Measurements from ENCODE around the gene NOTCH1.

NOTCH1 gene

GRCh38 chr9:136492978-136493522 is 52.8 kb downstream of the NOTCH1 start:
- H3K9me3 ChIP-seq (ENCODE audit: insufficient read depth, low read depth, low read length) = no peaks in the 10 kb centered on the region
- H2BK12ac ChIP-seq (ENCODE audit: low read length) = no peak overlapping the region
- H3K27me3 ChIP-seq (ENCODE audit: insufficient read depth, low read length) = no peaks in the 10 kb centered on the region
- H3K36me3 ChIP-seq (ENCODE audit: control insufficient read depth in 1 of 2, insufficient read depth in 2 of 2, low read length in 2 of 2) = peaks cover 18 to 23% of the 10 kb centered on the region in 2 experiments
- no peak overlapping the region for H3K27ac ChIP-seq (ENCODE audit: low read depth, low read length)
- no peak overlapping the region for H3K4me2 ChIP-seq (ENCODE audit: low read length)
- no CpG with 5 or more reads among the region's 26 CpGs for WGBS (ENCODE audit: extremely low coverage, insufficient coverage, insufficient read length)
- H3K4me1 ChIP-seq (ENCODE audit: control insufficient read depth in 1 of 2, insufficient read depth in 2 of 2, low read length in 2 of 2) = no peaks in the 10 kb centered on the region
- peak overlapping the region; percentile 40 for H3K23ac ChIP-seq (ENCODE audit: low read length)
- H3K9ac ChIP-seq (ENCODE audit: low read length) = no peak overlapping the region
- no peak overlapping the region for H3K4me3 ChIP-seq (ENCODE audit: low read depth, low read length)
- no peak overlapping the region for H3K14ac ChIP-seq (ENCODE audit: low read length)
- no peak overlapping the region for H2AK5ac ChIP-seq (ENCODE audit: low read length)
- no peak overlapping the region for H3K4ac ChIP-seq (ENCODE audit: low read depth, low read length)
- no peaks in the 10 kb centered on the region for H3K79me2 ChIP-seq (ENCODE audit: control insufficient read depth, insufficient read depth, low read length, poor library complexity)
- DNase-seq = no peak
- no peak overlapping the region for H4K8ac ChIP-seq (ENCODE audit: low read depth, low read length)
- H2AFZ ChIP-seq (ENCODE audit: insufficient read depth, low read length, poor library complexity) = no peak overlapping the region
- H4K12ac ChIP-seq (ENCODE audit: low read depth, low read length) = no peak overlapping the region
- no peak overlapping the region for H4K91ac ChIP-seq (ENCODE audit: low read depth, low read length)
- H3K79me1 ChIP-seq (ENCODE audit: low read length) = no peaks in the 10 kb centered on the region
- H2BK5ac ChIP-seq (ENCODE audit: low read depth, low read length, poor library complexity) = no peak overlapping the region
- no peak overlapping the region for H2BK120ac ChIP-seq (ENCODE audit: insufficient read depth, low read length, poor library complexity)
- H3K18ac ChIP-seq (ENCODE audit: low read length) = no peak overlapping the region

DNA sequence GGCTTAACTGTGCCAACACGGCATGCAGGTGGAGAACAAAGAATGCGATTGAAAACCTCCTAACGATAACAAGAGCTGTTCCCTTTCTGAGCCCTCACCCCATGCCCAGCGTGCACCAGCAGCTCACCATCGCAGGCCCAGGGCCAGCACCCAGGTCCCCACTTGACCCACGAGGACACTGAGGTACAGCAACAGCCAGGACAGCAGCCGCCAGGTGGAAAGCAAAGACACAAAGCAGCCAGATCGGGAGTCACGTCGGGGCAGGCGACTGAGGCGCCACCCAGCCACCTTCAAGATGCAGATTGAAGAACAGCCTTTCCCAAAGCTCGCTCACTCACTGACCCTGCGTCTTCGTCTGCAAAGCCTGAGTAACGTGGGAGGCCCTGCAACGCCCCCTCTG is 56.1 kb downstream of the NOTCH1 start:
- Histone ChIP-seq H3K9me3 (ENCODE audit: insufficient read depth, low read depth, low read length) (no peaks in the 10 kb centered on the region), H3K4ac (ENCODE audit: low read depth, low read length) (no peak overlapping the region), H2BK5ac (ENCODE audit: low read depth, low read length, poor library complexity) (no peak overlapping the region), H3K36me3 (ENCODE audit: control insufficient read depth in 1 of 2, insufficient read depth in 2 of 2, low read length in 2 of 2) (peaks cover 0 to under 1% of the 10 kb centered on the region in 2 experiments), H3K14ac (ENCODE audit: low read length) (no peak overlapping the region), H4K91ac (ENCODE audit: low read depth, low read length) (no peak overlapping the region), H2AK5ac (ENCODE audit: low read length) (no peak overlapping the region), H3K9ac (ENCODE audit: low read length) (no peak overlapping the region), H3K23ac (ENCODE audit: low read length) (no peak overlapping the region), H4K12ac (ENCODE audit: low read depth, low read length) (no peak overlapping the region), H3K18ac (ENCODE audit: low read length) (no peak overlapping the region), H3K79me1 (ENCODE audit: low read length) (no peaks in the 10 kb centered on the region), H4K8ac (ENCODE audit: low read depth, low read length) (no peak overlapping the region), H3K79me2 (ENCODE audit: control insufficient read depth, insufficient read depth, low read length, poor library complexity) (no peaks in the 10 kb centered on the region), H3K4me3 (ENCODE audit: low read depth, low read length) (no peak overlapping the region), H2BK120ac (ENCODE audit: insufficient read depth, low read length, poor library complexity) (no peak overlapping the region), H2BK12ac (ENCODE audit: low read length) (no peak overlapping the region), H2AFZ (ENCODE audit: insufficient read depth, low read length, poor library complexity) (no peak overlapping the region), H3K27me3 (ENCODE audit: insufficient read depth, low read length) (no peaks in the 10 kb centered on the region), H3K27ac (ENCODE audit: low read depth, low read length) (no peak overlapping the region), H3K4me1 (ENCODE audit: control insufficient read depth in 1 of 2, insufficient read depth in 2 of 2, low read length in 2 of 2) (no peaks in the 10 kb centered on the region), H3K4me2 (ENCODE audit: low read length) (no peak overlapping the region)
- WGBS (ENCODE audit: extremely low coverage, insufficient coverage, insufficient read length) = no CpG with 5 or more reads among the region's 17 CpGs
- no peak for DNase-seq

DNA sequence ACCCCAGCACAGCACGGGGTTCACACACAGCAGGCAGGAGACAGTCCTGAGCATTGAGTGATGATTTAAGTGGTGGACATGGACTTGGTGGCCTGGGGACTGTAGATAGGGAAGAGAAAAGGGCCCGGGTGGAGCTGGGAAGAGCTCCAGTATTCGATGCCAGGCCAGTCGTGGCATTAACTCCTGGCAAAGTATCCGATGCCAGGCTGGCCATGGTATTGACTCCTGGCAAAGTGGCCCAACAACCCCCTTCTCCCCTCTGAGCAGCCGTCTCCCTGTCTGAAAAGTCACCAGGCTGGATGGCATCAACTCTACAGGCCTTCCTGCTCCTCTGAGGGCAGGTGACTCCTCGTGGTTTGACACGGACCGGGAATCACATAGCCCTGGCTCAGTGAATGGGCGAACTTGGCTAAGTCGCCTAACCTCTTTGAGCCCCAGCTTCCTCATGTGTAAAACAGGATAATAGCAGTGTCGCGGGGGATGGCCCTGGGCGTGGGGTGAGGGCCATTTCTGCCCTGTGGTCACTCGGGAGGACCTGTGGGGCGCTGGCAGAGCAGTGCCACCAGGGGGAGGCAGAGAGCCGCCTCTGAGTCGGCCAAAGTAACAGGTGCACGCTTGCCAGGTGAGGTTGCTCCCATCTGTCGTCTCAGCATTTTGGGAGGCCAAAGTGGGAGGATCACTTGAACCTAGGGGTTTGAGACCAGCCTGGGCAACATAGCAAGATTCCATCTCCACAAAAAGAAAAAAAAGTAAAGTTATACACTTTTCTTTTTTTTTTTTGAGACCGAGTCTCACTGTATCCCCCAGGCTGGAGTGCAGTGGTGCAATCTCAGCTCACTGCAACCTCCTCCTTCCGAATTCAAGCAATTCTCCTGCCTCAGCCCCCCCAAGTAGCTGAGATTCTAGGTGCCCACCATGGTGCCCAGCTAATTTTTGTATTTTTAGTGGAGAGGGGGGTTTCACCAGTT is 57.3 kb downstream of the NOTCH1 start:
- H3K9me3 ChIP-seq (ENCODE audit: insufficient read depth, low read depth, low read length) = no peaks in the 10 kb centered on the region
- peaks cover 4 to 7% of the 10 kb centered on the region in 2 experiments for H3K4me1 ChIP-seq (ENCODE audit: control insufficient read depth in 1 of 2, insufficient read depth in 2 of 2, low read length in 2 of 2)
- H3K4me3 ChIP-seq (ENCODE audit: low read depth, low read length) = no peak overlapping the region
- no peaks in the 10 kb centered on the region for H3K36me3 ChIP-seq (ENCODE audit: control insufficient read depth in 1 of 2, insufficient read depth in 2 of 2, low read length in 2 of 2)
- H4K8ac ChIP-seq (ENCODE audit: low read depth, low read length) = no peak overlapping the region
- no CpG with 5 or more reads among the region's 22 CpGs for WGBS (ENCODE audit: extremely low coverage, insufficient coverage, insufficient read length)
- H3K4me2 ChIP-seq (ENCODE audit: low read length) = no peak overlapping the region
- no peak overlapping the region for H4K12ac ChIP-seq (ENCODE audit: low read depth, low read length)
- no peak overlapping the region for H4K91ac ChIP-seq (ENCODE audit: low read depth, low read length)
- no peak overlapping the region for H2AFZ ChIP-seq (ENCODE audit: insufficient read depth, low read length, poor library complexity)
- H3K27me3 ChIP-seq (ENCODE audit: insufficient read depth, low read length) = no peaks in the 10 kb centered on the region
- H3K27ac ChIP-seq (ENCODE audit: low read depth, low read length) = no peak overlapping the region
- no peak overlapping the region for H2BK5ac ChIP-seq (ENCODE audit: low read depth, low read length, poor library complexity)
- H3K79me1 ChIP-seq (ENCODE audit: low read length) = peaks cover 5% of the 10 kb centered on the region
- H3K18ac ChIP-seq (ENCODE audit: low read length) = no peak overlapping the region
- H3K14ac ChIP-seq (ENCODE audit: low read length) = no peak overlapping the region
- no peak overlapping the region for H3K4ac ChIP-seq (ENCODE audit: low read depth, low read length)
- no peak overlapping the region for H2BK120ac ChIP-seq (ENCODE audit: insufficient read depth, low read length, poor library complexity)
- peaks cover under 1% of the 10 kb centered on the region for H3K79me2 ChIP-seq (ENCODE audit: control insufficient read depth, insufficient read depth, low read length, poor library complexity)
- H2AK5ac ChIP-seq (ENCODE audit: low read length) = no peak overlapping the region
- H2BK12ac ChIP-seq (ENCODE audit: low read length) = no peak overlapping the region
- no peak overlapping the region for H3K23ac ChIP-seq (ENCODE audit: low read length)
- H3K9ac ChIP-seq (ENCODE audit: low read length) = no peak overlapping the region
- peak; percentile 57 to 83 for DNase-seq

- H4K91ac ChIP-seq (ENCODE audit: low read depth, low read length) = no peak overlapping the region
- WGBS (ENCODE audit: extremely low coverage, insufficient coverage, insufficient read length) = no CpG with 5 or more reads among the region's 7 CpGs
- DNase-seq = no peak
Measured at GRCh38 chr9:136487672-136488071, 58.2 kb downstream of the NOTCH1 start.

More at GRCh38 chr9:136487672-136488071, 58.2 kb downstream of the NOTCH1 start:
- Histone ChIP-seq H3K27ac (ENCODE audit: low read depth, low read length) (no peak overlapping the region), H2AK5ac (ENCODE audit: low read length) (no peak overlapping the region), H3K4ac (ENCODE audit: low read depth, low read length) (no peak overlapping the region), H3K9ac (ENCODE audit: low read length) (no peak overlapping the region), H2AFZ (ENCODE audit: insufficient read depth, low read length, poor library complexity) (no peak overlapping the region), H3K79me2 (ENCODE audit: control insufficient read depth, insufficient read depth, low read length, poor library complexity) (peaks cover 4% of the 10 kb centered on the region), H4K12ac (ENCODE audit: low read depth, low read length) (no peak overlapping the region), H3K79me1 (ENCODE audit: low read length) (peaks cover 9% of the 10 kb centered on the region), H3K9me3 (ENCODE audit: insufficient read depth, low read depth, low read length) (no peaks in the 10 kb centered on the region), H4K8ac (ENCODE audit: low read depth, low read length) (no peak overlapping the region), H3K36me3 (ENCODE audit: control insufficient read depth in 1 of 2, insufficient read depth in 2 of 2, low read length in 2 of 2) (no peaks in the 10 kb centered on the region), H2BK120ac (ENCODE audit: insufficient read depth, low read length, poor library complexity) (no peak overlapping the region), H3K4me1 (ENCODE audit: control insufficient read depth in 1 of 2, insufficient read depth in 2 of 2, low read length in 2 of 2) (peaks cover 4 to 7% of the 10 kb centered on the region in 2 experiments), H3K14ac (ENCODE audit: low read length) (no peak overlapping the region), H2BK12ac (ENCODE audit: low read length) (no peak overlapping the region), H3K23ac (ENCODE audit: low read length) (no peak overlapping the region), H3K4me2 (ENCODE audit: low read length) (no peak overlapping the region), H2BK5ac (ENCODE audit: low read depth, low read length, poor library complexity) (no peak overlapping the region), H3K4me3 (ENCODE audit: low read depth, low read length) (no peak overlapping the region), H3K18ac (ENCODE audit: low read length) (no peak overlapping the region), H3K27me3 (ENCODE audit: insufficient read depth, low read length) (no peaks in the 10 kb centered on the region)
